Psoas muscle (tissue), 8 donors: Measurements from ENCODE around the gene FOXN4. TPM values are rescaled to one million over a fixed set of nuclear protein-coding genes. Genes with fewer than 3 reads are reported as not detected.

Source experiments
- ATAC-seq, 4 donors: fragments of 200-7000 bp; cut with Tn5 transposase; one replicate each; pipeline ENCODE4 v1.9.1; 2020; ENCODE audit warnings: moderate library complexity in 3 of 4, mild to moderate bottlenecking in 2 of 4
- DNase-seq, 2 donors: peaks; one replicate each; pipeline ENCODE4 v3.0.0-alpha.2; 2020
- H3K27ac ChIP-seq: fragments of 200-600 bp; one replicate; pipeline ENCODE4 v1.8.0; 2022
- H3K27me3 ChIP-seq, 3 donors: fragments of 200-600 bp in 1 of 3; one replicate each; pipeline versions ENCODE4 v1.6.1 to v1.8.0; 2013 to 2022; ENCODE audit warnings: low read length in 2 of 3, mild to moderate bottlenecking in 2 of 3, moderate library complexity in 1 of 3; ENCODE audit not compliant: insufficient read depth in 3 of 3
- H3K36me3 ChIP-seq, 2 donors: fragments of 200-600 bp in 1 of 2; one replicate each; pipeline versions ENCODE4 v1.6.1 to v1.8.0; 2013 to 2022; ENCODE audit warnings: low read depth in 1 of 2, mild to moderate bottlenecking in 1 of 2, moderate library complexity in 1 of 2; ENCODE audit not compliant: insufficient read depth in 1 of 2
- H3K4me1 ChIP-seq: fragments of 200-600 bp; one replicate; pipeline ENCODE4 v1.8.0; 2022
- H3K4me3 ChIP-seq: fragments of 200-600 bp; one replicate; pipeline ENCODE4 v1.8.0; 2022; ENCODE audit warnings: mild to moderate bottlenecking
- H3K9me3 ChIP-seq: fragments of 200-600 bp; one replicate; pipeline ENCODE4 v1.8.0; 2022
- WGBS, 3 donors: extraction: QIAGEN DNeasy Blood & Tissue Kit; methylation state at CpG; one replicate each; pipeline versions ENCODE4 v1.1.6 to v1.1.7; 2013; 5-methylcytosine and 5-hydroxymethylcytosine counted together
- intact Hi-C, 2 donors: fragments of 100-400 bp; cut with DNase I; formaldehyde crosslinking; loops; one replicate each; pipeline versions ENCODE4 v1.11.0 to v1.14.2; 2022
- polyA plus RNA-seq, 3 donors: library from polyadenylated mRNA; stranded (reverse); fragments of 200-250 nt; gene quantifications; one replicate each; pipeline ENCODE4 v1.2.3, GENCODE V29; 2013
- total RNA-seq, 4 donors: library from RNA; stranded (reverse); fragmentation: NEBNext Ultra II Directional in 2 of 4; extraction: Animal tissue kit (Norgen Biotek cat#: 25700) in 2 of 4; gene quantifications; one replicate each; pipeline versions ENCODE4 v1.2.1 to v1.2.4, GENCODE V29; 2021 to 2023
- TF ChIP-seq, protein P1 (sequence below): fragments of 200-600 bp; IDR thresholded peaks from one replicate; pipeline ENCODE4 v1.8.0; 2022; ENCODE audit warnings: antibody characterized with exemption
- donor health status: healthy with polysubstance abuse.
- donor health status: DM: no; HTN: no; CAD: no; lungs with moderate emphysema.
- donor health status: Bipolar disorder and iron deficiency.
- donor health status: healthy.
- donor health status: DM: yes; HTN: yes; CAD: no.
- donor health status: DM: no; HTN: no; CAD: no.
- donor health status: DM: no; HTN: no; CAD: no.
- donor health status: DM: yes; HTN: yes; CAD: no.

The FOXN4 gene
- total and polyA plus RNA-seq, 7 donors, result 0.01 to 0.03 TPM; not detected in 5

DNA sequence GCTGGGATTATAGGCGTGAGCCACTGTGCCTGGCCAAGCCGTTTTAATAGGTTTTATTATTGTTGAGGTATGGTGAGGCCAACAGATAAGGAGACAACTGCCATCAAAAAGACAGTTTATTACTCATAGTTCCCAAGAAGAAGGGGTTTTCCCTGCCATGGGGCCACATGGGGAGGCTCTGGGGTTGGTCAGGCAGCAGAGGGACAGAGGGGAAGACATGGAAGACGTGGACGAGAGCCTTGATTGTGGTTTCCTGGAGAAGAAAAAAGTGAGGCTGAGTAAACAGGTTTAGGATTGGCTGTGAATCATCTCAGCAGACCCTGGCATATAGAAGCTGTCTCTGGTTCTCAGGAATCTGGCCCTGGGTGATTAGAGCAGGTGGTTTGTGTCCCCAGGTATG, 69.9 kb downstream of the FOXN4 start:
- H3K27ac ChIP-seq, result no peak overlapping the region
- no peak for DNase-seq
- no peak overlapping the region for H3K4me3 ChIP-seq

DNA sequence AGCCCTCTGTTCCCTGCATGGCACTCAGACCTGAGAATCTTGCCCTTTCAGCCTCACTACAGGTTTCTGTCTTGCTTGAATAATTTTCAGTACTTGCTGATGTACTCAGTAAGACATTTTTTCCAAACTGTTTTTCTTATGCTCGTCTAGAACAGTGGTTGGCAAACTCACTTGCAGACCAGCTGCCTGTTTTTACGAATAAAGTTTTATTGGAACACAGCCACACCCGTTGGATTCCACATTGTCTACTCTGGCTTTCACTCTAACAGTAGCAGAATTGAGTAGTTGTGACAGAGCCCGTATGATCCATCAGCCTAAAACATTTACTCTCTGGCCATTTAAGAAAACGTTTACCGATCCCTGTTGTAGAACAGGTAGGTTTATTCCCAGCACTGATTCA, 72.8 kb downstream of the FOXN4 start:
- ATAC-seq, result no peak

More for the DNA sequence above, 69.9 kb downstream of the FOXN4 start:
- H3K36me3 ChIP-seq, result peaks cover 23 to 98% of the 10 kb centered on the region in 2 donors
- intact Hi-C loops, result loop anchor here in 1 of 2 donors (10.0 kb wide), 2 partner anchors 64 to 256 kb away; no protein-coding TSS in a partner anchor
- H3K4me1 ChIP-seq, result no peaks in the 10 kb centered on the region
- no peaks in the 10 kb centered on the region for H3K27me3 ChIP-seq
- H3K9me3 ChIP-seq, result no peaks in the 10 kb centered on the region
- TF ChIP-seq, protein P1, sequence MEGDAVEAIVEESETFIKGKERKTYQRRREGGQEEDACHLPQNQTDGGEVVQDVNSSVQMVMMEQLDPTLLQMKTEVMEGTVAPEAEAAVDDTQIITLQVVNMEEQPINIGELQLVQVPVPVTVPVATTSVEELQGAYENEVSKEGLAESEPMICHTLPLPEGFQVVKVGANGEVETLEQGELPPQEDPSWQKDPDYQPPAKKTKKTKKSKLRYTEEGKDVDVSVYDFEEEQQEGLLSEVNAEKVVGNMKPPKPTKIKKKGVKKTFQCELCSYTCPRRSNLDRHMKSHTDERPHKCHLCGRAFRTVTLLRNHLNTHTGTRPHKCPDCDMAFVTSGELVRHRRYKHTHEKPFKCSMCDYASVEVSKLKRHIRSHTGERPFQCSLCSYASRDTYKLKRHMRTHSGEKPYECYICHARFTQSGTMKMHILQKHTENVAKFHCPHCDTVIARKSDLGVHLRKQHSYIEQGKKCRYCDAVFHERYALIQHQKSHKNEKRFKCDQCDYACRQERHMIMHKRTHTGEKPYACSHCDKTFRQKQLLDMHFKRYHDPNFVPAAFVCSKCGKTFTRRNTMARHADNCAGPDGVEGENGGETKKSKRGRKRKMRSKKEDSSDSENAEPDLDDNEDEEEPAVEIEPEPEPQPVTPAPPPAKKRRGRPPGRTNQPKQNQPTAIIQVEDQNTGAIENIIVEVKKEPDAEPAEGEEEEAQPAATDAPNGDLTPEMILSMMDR, result no peak
- peak in 3 of 4 donors; percentile 2 to 9 (median 3) for ATAC-seq
- WGBS, 3 donors, result 89 to 96% (median 92%) methylated on average over 4 of the region's 4 CpGs

DNA sequence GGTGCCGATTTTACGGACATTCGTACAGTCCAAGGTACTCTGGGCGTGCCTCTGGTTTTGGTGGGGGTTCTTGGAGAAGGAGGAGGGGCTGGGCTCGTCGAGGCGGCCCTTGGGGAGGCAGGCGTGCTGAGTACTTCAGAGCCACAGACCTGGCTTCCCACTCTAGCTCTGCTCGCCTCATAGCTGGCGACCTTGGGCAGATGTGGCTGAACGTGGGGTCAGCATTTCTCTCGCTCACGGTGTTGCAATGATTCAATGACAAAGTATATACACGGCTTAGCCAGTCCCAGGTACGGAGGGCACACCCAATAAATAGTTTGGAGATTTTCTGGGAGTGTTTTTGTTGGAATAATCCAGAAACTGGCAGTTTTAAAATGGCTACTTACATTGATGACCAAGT, 75.1 kb downstream of the FOXN4 start:
- peak in 3 of 4 donors; percentile 9 to 20 (median 19) for ATAC-seq

More for the DNA sequence above, 72.8 kb downstream of the FOXN4 start:
- H3K36me3 ChIP-seq, result peaks cover 16 to 98% of the 10 kb centered on the region in 2 donors
- H3K4me3 ChIP-seq, result no peak overlapping the region
- no peak overlapping the region for H3K27ac ChIP-seq
- intact Hi-C loops, result loop anchor here in 1 of 2 donors (10.0 kb wide), 2 partner anchors 61 to 259 kb away; no protein-coding TSS in a partner anchor
- WGBS, 3 donors, result 69 to 81% (median 70%) methylated on average over 6 of the region's 6 CpGs
- no peak for DNase-seq
- H3K27me3 ChIP-seq, result no peaks in the 10 kb centered on the region
- TF ChIP-seq, protein P1, result no peak
- no peaks in the 10 kb centered on the region for H3K9me3 ChIP-seq
- H3K4me1 ChIP-seq, result no peaks in the 10 kb centered on the region

DNA sequence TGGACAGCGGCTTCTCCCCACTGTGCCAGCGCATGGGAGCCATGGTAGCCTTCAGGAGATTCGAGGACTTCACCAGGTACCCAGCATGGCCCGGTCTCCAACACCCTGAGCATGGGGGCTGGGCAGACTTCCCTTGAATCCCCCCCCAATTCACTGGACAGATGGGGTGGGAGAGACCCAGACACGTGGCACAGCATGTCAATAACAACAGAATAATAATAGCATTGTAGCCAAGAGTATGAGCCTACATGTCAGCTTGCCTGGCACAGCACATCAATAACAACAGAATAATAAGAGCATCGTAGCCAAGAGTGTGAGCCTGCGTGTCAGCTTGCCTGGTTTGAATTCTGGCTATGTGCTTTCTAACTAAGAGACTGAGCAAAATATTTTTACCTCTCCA, 76.4 kb downstream of the FOXN4 start:
- TF ChIP-seq, protein P1, result no peak
- Histone ChIP-seq H3K27me3 (no peaks in the 10 kb centered on the region), H3K9me3 (no peaks in the 10 kb centered on the region), H3K27ac (no peak overlapping the region), H3K4me1 (no peaks in the 10 kb centered on the region), H3K4me3 (no peak overlapping the region), H3K36me3 (peaks cover 0 to 100% of the 10 kb centered on the region in 2 donors)
- 71 to 78% (median 78%) methylated on average over 7 of the region's 7 CpGs for WGBS, 3 donors
- intact Hi-C loops, result loop anchor here in 1 of 2 donors (10.0 kb wide), 2 partner anchors 58 to 262 kb away; no protein-coding TSS in a partner anchor
- DNase-seq (no peak), ATAC-seq (no peak)

More for the DNA sequence above, 75.1 kb downstream of the FOXN4 start:
- H3K27me3 ChIP-seq, result no peaks in the 10 kb centered on the region
- no peak overlapping the region for H3K27ac ChIP-seq
- TF ChIP-seq, protein P1, result no peak
- intact Hi-C loops, result loop anchor here in 1 of 2 donors (10.0 kb wide), 2 partner anchors 59 to 261 kb away; no protein-coding TSS in a partner anchor
- no peak for DNase-seq
- H3K36me3 ChIP-seq, result peaks cover under 1 to 98% of the 10 kb centered on the region in 2 donors
- H3K4me3 ChIP-seq, result no peak overlapping the region
- no peaks in the 10 kb centered on the region for H3K4me1 ChIP-seq
- WGBS, 3 donors, result 82 to 87% (median 85%) methylated on average over 15 of the region's 15 CpGs
- no peaks in the 10 kb centered on the region for H3K9me3 ChIP-seq
